ENCODE measurements around the gene MS4A13.
"Not testable (repeated sequence)": the region's sequence is repeated elsewhere in the genome, so short reads cannot be mapped to it uniquely, and the experiment has no call there.

The MS4A13 gene, protein sequence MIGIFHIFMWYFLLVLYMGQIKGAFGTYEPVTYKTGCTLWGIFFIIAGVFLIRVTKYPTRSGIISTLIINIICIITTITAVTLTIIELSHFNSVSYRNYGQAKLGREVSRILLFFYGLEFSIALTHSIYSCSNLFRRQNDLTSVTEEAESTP

DNA sequence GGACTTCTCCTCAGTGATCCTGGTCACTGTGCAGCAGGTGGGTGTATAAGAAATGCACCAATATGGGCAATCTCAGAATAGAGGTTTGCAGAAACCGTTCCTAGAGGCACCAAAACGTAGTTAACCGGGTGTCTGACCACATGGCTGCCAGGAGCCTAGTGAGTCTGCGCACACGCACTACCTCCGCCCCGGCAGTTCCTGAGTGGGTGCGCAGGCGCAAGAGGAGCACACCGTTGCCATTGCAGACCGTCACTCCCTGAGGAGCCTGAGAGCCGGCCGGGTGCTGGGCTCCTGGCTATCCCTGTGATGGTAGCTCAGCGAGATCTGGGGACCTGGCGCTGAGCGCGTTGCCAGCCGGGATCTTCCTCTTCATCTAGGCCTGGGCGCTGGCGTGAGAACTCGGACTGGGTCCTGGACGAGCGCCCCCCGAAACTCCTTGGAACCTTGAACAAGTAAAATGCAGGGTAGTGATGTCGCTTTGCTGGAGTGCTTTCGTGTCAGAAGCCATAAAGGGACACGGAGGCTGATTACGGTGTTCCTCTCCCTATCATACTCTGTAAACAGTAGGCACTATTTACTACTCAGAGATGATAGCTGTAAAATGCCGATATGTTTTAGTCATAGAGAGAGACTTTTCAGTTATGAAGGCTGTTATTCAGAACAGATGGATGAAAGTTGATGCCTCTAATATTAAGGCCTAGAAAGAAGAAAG lies at the start of gene MS4A13:
Gene MS4A13, plus strand, starts transcription at position 249 of the 712 bp plus-strand sequence. CDS start 2,692 bp downstream, outside the sequence.
- DNase-seq (ENCODE audit: insufficient read length, low spot score) (no peak), FAIRE-seq (no peak)
- no peak for TF ChIP-seq POLR2A (IDR thresholded peaks at IDR 0.05; ENCODE audit: low read depth, low read length)

GRCh38 chr11:60468829-60469228 lies 46.4 kb upstream of the MS4A13 start:
- no peak for TF ChIP-seq POLR2A (IDR thresholded peaks at IDR 0.05; ENCODE audit: low read depth, low read length)
- FAIRE-seq (no peak), DNase-seq (ENCODE audit: insufficient read length, low spot score) (no peak)

DNA sequence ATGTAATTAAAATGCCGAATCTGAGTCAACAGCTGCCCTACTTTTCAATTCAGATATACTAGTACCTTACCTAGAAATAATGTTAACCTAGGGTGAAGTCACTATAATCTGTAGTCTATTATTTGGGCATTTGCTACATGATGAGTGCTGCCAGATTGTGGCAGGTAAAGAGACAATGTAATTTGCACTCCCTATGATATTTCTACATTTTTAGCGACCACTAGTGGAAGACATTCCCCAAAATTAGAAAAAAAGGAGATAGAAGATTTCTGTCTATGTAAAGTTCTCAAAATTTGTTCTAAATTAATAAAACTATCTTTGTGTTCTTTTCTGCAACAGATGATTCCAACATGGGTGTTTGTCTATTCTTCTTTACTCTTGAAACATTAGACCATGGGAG lies 45.5 kb upstream of the MS4A13 start:
- no peak for DNase-seq (ENCODE audit: insufficient read length, low spot score)
- no peak for FAIRE-seq
- no peak for TF ChIP-seq POLR2A (IDR thresholded peaks at IDR 0.05; ENCODE audit: low read depth, low read length)

- TF ChIP-seq POLR2A (IDR thresholded peaks at IDR 0.05; ENCODE audit: low read depth, low read length) = no peak
- no peak for FAIRE-seq
- DNase-seq (ENCODE audit: insufficient read length, low spot score) = no peak
Observed at GRCh38 chr11:60477035-60477445, 38.2 kb upstream of the MS4A13 start.

- no peak for DNase-seq (ENCODE audit: insufficient read length, low spot score)
- no peak for TF ChIP-seq POLR2A (IDR thresholded peaks at IDR 0.05; ENCODE audit: low read depth, low read length)
- no peak for FAIRE-seq
Observed at GRCh38 chr11:60482361-60482760, 32.8 kb upstream of the MS4A13 start.

DNA sequence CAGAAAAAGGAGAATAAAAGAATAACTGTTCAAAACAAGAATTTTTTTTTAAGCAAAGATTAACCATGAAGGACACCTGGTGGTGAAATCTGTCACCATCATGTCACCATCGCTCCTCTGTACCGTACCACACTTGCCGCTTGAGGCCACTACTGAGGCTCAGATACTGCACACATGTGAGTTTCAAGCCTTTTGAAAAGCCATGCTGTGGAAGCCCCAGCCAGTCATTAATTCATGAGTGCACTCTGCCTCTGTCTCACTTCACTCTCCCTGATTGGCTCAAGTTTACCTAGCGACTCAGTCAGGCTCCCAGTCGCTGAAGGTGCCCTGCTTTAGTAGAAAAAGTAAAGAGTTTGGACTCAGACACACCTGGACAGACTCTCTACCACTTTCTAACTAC lies 29.2 kb upstream of the MS4A13 start:
- DNase-seq (ENCODE audit: insufficient read length, low spot score) = no peak
- no peak for FAIRE-seq

DNA sequence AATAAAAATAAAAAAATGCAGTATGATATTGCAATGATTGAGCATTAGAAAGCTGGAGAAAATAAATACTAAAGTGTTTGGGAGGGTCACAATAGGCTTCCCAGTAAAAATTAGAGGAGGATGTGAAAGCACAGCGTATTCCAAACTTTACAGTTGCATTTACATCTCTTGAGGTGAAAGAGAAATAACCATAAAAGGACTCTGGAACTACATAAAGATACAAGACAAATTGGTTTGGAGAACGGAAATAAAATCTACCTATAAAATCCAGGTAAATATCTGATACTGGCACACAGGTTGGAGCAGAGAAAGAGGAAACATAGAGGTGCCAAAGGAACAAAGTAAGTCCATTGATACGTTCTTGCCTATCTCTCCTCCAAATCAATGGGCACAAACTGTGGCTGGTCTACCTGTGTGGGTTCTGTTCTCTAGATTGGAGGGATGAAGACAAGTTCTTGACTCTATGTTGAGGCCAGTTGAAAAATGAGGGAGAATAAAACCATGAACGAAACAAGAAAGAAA lies 22.6 kb upstream of the MS4A13 start, which contains the start of gene MS4A12:
Gene MS4A12, plus strand, starts transcription at position 291 of the 522 bp plus-strand sequence. CDS start 4,541 bp downstream, outside the sequence.
- FAIRE-seq = no peak
- no peak for DNase-seq (ENCODE audit: insufficient read length, low spot score)
- no peak for TF ChIP-seq POLR2A (IDR thresholded peaks at IDR 0.05; ENCODE audit: low read depth, low read length)

More for the DNA sequence above, 29.2 kb upstream of the MS4A13 start:
- no peak for TF ChIP-seq POLR2A (IDR thresholded peaks at IDR 0.05; ENCODE audit: low read depth, low read length)

- no peak for FAIRE-seq
- DNase-seq (ENCODE audit: insufficient read length, low spot score) = no peak
- no peak for TF ChIP-seq POLR2A (IDR thresholded peaks at IDR 0.05; ENCODE audit: low read depth, low read length)
Observed at GRCh38 chr11:60493454-60493853, 21.7 kb upstream of the MS4A13 start.

DNA sequence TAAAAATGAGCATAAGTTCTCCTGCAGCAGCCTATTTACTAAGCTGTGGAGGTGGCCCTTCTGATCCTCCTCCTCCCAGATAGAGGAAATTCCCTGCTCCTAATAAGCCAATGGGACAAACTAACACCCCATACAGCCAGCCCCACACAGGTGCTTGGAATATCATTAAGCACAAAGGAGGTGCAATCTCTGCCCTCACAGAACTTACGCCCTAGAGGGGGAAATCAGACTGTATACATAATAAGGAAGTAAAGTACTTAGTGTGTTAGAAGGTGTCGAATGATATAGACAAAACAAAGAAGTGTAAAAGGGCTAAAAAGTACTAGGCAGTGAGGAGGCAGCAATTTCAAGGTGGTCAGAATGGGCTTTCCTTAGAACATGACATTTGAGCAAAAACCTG lies 16.8 kb upstream of the MS4A13 start:
- TF ChIP-seq POLR2A (IDR thresholded peaks at IDR 0.05; ENCODE audit: low read depth, low read length) = no peak
- FAIRE-seq = no peak

GRCh38 chr11:60498853-60499252 lies 16.3 kb upstream of the MS4A13 start:
- DNase-seq (ENCODE audit: insufficient read length, low spot score) (no peak), FAIRE-seq (no peak)

More for the DNA sequence above, 16.8 kb upstream of the MS4A13 start:
- DNase-seq (ENCODE audit: insufficient read length, low spot score) = no peak

GRCh38 chr11:60500276-60500910 lies 14.8 kb upstream of the MS4A13 start:
- FAIRE-seq (no peak), DNase-seq (ENCODE audit: insufficient read length, low spot score) (no peak)
- TF ChIP-seq POLR2A (IDR thresholded peaks at IDR 0.05; ENCODE audit: low read depth, low read length) = no peak

More at GRCh38 chr11:60498853-60499252, 16.3 kb upstream of the MS4A13 start:
- no peak for TF ChIP-seq POLR2A (IDR thresholded peaks at IDR 0.05; ENCODE audit: low read depth, low read length)

DNA sequence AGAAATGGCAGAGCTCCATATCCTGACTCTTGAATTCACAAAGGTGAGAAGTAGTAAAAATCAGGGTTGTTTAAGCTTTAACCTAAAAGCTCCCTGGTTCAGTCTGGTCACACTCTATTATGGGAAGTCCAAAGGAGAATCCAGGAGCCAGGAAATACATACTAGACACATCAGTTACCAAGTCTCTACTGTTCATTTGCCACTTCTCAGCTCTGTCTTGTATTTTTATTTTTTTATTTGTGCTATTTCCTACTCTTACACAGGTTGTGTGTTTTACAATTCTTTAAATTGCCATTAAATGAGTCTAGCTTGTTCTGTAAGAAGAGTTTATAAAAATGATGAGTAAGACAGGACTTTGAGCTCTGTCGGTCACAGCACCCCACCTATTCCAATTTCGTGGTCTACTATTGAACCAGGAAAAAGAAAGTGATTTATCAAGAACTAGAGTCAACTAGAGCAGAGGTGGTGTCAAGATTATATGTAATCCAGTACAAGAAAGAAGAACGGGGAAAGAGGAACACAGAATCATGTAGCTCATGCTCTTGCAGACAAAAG lies 12.9 kb upstream of the MS4A13 start:
- FAIRE-seq (no peak), DNase-seq (ENCODE audit: insufficient read length, low spot score) (no peak)
- TF ChIP-seq POLR2A (IDR thresholded peaks at IDR 0.05; ENCODE audit: low read depth, low read length) = no peak

DNA sequence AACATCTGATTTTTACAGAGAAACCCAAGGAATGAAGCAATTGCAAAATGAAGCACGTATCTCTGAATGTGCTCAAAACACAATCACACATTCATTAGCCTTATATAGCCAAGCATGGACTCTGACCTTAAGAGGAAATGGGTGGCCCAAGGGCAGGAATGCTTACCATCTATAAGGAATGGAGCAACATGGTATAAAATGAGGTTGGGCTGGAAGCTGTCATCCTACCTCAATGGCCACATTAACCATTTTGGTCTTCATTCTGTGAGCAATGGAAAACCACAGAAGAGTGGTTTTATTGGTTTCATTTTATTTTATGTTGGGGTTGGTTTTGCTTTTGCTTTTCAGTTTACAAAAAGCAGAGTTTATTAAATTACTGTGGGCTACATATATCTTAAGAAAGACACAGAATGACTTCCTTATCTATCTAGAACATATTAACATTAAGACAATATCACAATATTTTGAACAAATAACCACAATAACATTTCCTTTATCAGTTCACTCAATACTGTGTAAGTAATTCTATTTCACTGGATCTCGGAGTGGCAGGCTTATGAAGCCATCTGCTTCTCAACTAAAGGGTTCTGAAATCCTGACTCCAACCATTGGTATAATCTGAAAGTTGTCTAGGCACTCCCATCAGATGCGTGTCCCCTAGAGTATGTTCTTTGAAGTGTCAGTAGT lies 10.8 kb upstream of the MS4A13 start:
- no peak for TF ChIP-seq POLR2A (IDR thresholded peaks at IDR 0.05; ENCODE audit: low read depth, low read length)
- FAIRE-seq = no peak
- no peak for DNase-seq (ENCODE audit: insufficient read length, low spot score)

DNA sequence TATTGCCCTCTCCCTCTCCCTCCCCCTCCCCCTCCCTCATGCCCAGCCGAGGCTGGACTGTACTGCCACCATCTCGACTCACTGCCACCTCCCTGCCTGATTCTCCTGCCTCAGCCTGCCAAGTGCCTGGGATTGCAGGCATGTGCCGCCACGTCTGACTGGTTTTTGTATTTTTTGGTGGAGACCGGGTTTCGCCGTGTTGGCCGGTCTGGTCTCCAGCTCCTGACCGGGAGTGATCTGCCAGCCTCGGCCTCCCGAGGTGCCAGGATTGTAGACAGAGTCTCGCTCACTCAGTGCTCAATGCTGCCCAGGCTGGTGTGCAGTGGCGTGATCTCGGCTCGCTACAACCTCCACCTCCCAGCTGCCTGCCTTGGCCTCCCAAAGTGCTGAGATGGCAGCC lies 5.6 kb upstream of the MS4A13 start:
- not testable (repeated sequence) for FAIRE-seq; DNase-seq (ENCODE audit: insufficient read length, low spot score)

- DNase-seq (ENCODE audit: insufficient read length, low spot score); FAIRE-seq: not testable (repeated sequence)
Observed at GRCh38 chr11:60510209-60510608, 5.0 kb upstream of the MS4A13 start.

Measured in H54 (cell line).